Upper lobe of right lung (tissue), 1 donor: ENCODE results near the gene TOMM7. TPM values are rescaled to one million over a fixed set of nuclear protein-coding genes. Genes with fewer than 3 reads are reported as not detected.

Experiments
- ATAC-seq: fragments of 200-7000 bp; cut with Tn5 transposase; one replicate; pipeline ENCODE4 v1.9.1; 2020; ENCODE audit warnings: mild to moderate bottlenecking, moderate library complexity
- DNase-seq: peaks from one replicate; pipeline ENCODE4 v3.0.0-alpha.2; 2020
- H3K27ac ChIP-seq: fragments of 200-600 bp; one replicate; pipeline ENCODE4 v1.8.0; 2022
- H3K27me3 ChIP-seq: fragments of 200-600 bp; one replicate; pipeline ENCODE4 v1.8.0; 2022; ENCODE audit warnings: mild to moderate bottlenecking
- H3K36me3 ChIP-seq: fragments of 200-600 bp; one replicate; pipeline ENCODE4 v1.8.0; 2022
- H3K4me1 ChIP-seq: fragments of 200-600 bp; one replicate; pipeline ENCODE4 v1.8.0; 2022
- H3K4me3 ChIP-seq: fragments of 200-600 bp; one replicate; pipeline ENCODE4 v1.8.0; 2022; ENCODE audit warnings: mild to moderate bottlenecking
- H3K9me3 ChIP-seq: fragments of 200-600 bp; one replicate; pipeline ENCODE4 v1.8.0; 2022
- intact Hi-C: fragments of 100-400 bp; cut with DNase I; formaldehyde crosslinking; loops from one replicate; pipeline ENCODE4 v1.11.0; 2022
- total RNA-seq: library from RNA; stranded (reverse); fragmentation: NEBNext Ultra II Directional; extraction: Animal tissue kit (Norgen Biotek cat#: 25700); gene quantifications from one replicate; pipeline ENCODE4 v1.2.1, GENCODE V29; 2021
- TF ChIP-seq, protein P1 (sequence below): fragments of 200-600 bp; IDR thresholded peaks from one replicate; pipeline ENCODE4 v1.8.0; 2022; ENCODE audit warnings: antibody characterized with exemption
- donor health status: DM: no; HTN: yes; CAD: no; lungs with severe emphysema.

Gene TOMM7
- total RNA-seq, 1 donor from 2014 or later, result 361 TPM

DNA sequence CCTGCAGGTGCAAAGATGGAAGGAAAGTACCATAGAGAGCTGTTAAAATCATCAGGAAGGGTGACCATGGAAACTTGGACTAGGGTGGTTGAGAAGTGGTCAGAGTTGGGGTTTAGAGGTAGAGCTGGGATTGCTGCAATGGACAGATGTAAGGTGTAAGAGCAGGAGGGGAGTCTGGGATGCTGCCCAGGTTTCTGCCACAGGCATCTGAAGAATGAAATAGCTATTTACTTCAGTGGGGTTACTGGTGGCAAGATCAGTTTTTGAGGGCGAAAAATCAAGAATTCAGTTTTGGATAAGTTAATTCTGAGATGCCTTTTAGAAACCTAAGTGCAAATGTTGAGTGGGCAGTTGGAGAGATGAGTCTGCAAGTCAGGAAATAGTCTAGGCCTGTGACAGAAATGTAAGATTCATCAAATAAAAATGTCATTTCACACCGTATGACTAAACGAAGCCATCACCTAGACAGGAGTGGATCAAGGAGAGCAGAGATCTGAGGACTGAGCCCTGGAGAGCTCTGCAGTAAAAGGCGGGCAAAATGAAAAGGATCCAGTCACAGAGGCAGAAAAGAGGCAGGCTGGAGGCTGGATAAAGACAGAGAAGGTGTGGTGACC lies 22.7 kb upstream of the TOMM7 start:
- H3K36me3 ChIP-seq, result no peaks in the 10 kb centered on the region
- TF ChIP-seq, protein P1, sequence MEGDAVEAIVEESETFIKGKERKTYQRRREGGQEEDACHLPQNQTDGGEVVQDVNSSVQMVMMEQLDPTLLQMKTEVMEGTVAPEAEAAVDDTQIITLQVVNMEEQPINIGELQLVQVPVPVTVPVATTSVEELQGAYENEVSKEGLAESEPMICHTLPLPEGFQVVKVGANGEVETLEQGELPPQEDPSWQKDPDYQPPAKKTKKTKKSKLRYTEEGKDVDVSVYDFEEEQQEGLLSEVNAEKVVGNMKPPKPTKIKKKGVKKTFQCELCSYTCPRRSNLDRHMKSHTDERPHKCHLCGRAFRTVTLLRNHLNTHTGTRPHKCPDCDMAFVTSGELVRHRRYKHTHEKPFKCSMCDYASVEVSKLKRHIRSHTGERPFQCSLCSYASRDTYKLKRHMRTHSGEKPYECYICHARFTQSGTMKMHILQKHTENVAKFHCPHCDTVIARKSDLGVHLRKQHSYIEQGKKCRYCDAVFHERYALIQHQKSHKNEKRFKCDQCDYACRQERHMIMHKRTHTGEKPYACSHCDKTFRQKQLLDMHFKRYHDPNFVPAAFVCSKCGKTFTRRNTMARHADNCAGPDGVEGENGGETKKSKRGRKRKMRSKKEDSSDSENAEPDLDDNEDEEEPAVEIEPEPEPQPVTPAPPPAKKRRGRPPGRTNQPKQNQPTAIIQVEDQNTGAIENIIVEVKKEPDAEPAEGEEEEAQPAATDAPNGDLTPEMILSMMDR, result no peak
- intact Hi-C loops, result no loop called here

GRCh38 chr7:22843681-22844309 lies 21.1 kb upstream of the TOMM7 start:
- intact Hi-C loops, result no loop called here
- DNase-seq (no peak), ATAC-seq (no peak)
- H3K4me1 ChIP-seq, result no peaks in the 10 kb centered on the region
- TF ChIP-seq, protein P1, result no peak
- H3K27me3 ChIP-seq, result no peaks in the 10 kb centered on the region
- H3K4me3 ChIP-seq, result no peak overlapping the region
- H3K9me3 ChIP-seq, result no peaks in the 10 kb centered on the region
- H3K27ac ChIP-seq, result no peak overlapping the region
- H3K36me3 ChIP-seq, result no peaks in the 10 kb centered on the region

More for the DNA sequence above, 22.7 kb upstream of the TOMM7 start:
- ATAC-seq (no peak), DNase-seq (no peak)
- H3K4me3 ChIP-seq, result no peak overlapping the region
- H3K27me3 ChIP-seq, result no peaks in the 10 kb centered on the region
- no peaks in the 10 kb centered on the region for H3K9me3 ChIP-seq
- no peaks in the 10 kb centered on the region for H3K4me1 ChIP-seq
- no peak overlapping the region for H3K27ac ChIP-seq

DNA sequence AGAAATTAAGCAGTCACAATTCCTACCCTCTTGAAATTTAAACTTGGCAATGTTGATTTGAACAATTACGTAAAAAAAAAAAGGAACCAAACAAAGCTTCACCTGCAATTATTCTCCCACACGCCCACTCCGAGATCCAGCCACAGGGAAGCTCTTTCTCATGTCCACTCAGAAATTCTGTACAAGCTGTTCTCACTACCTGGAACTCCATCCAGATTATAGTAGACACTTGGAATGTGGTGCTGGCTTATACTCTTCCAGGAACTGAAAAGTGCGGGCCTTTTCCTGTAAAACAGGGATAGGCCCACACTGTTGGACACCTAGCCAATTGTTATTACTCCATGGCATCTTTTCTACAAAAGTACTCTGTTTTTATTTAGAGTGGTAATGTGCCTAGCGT lies 20.3 kb upstream of the TOMM7 start:
- no peak for ATAC-seq
- TF ChIP-seq, protein P1, result no peak
- DNase-seq, result no peak
- Histone ChIP-seq H3K9me3 (no peaks in the 10 kb centered on the region), H3K4me1 (no peaks in the 10 kb centered on the region), H3K27ac (no peak overlapping the region), H3K4me3 (no peak overlapping the region), H3K36me3 (no peaks in the 10 kb centered on the region), H3K27me3 (no peaks in the 10 kb centered on the region)
- intact Hi-C loops, result no loop called here

GRCh38 chr7:22842383-22842941 lies 19.8 kb upstream of the TOMM7 start:
- ATAC-seq (no peak), DNase-seq (no peak)
- Histone ChIP-seq H3K27ac (no peak overlapping the region), H3K27me3 (no peaks in the 10 kb centered on the region), H3K36me3 (no peaks in the 10 kb centered on the region), H3K4me3 (no peak overlapping the region), H3K4me1 (no peaks in the 10 kb centered on the region), H3K9me3 (no peaks in the 10 kb centered on the region)
- intact Hi-C loops, result no loop called here
- TF ChIP-seq, protein P1, result no peak

GRCh38 chr7:22841954-22842353 lies 19.3 kb upstream of the TOMM7 start:
- DNase-seq (no peak), ATAC-seq (no peak)
- TF ChIP-seq, protein P1, result no peak
- Histone ChIP-seq H3K9me3 (no peaks in the 10 kb centered on the region), H3K27me3 (no peaks in the 10 kb centered on the region), H3K27ac (no peak overlapping the region), H3K4me1 (no peaks in the 10 kb centered on the region), H3K4me3 (no peak overlapping the region), H3K36me3 (no peaks in the 10 kb centered on the region)
- intact Hi-C loops, result no loop called here
